Left colon (tissue), 2 donors: ENCODE measurements around the gene MISP. TPM values are rescaled to one million over a fixed set of nuclear protein-coding genes. Genes with fewer than 3 reads are reported as not detected.

Experiments
- ATAC-seq: fragments of 200-7000 bp; cut with Tn5 transposase; one replicate; pipeline ENCODE4 v1.9.1; 2020; ENCODE audit warnings: mild to moderate bottlenecking, moderate library complexity
- DNase-seq, 2 donors: peaks; one replicate each; pipeline ENCODE4 v3.0.0-alpha.2; 2020
- intact Hi-C, 2 donors: fragments of 100-400 bp; cut with DNase I in 1 of 2; cut with micrococcal nuclease in 1 of 2; formaldehyde crosslinking; loops; one replicate each; pipeline versions ENCODE4 v1.11.2 to v1.14.0; 2022; cut with DNase I, micrococcal nuclease
- total RNA-seq, 2 donors: library from RNA; stranded (reverse); fragmentation: NEBNext Ultra II Directional; extraction: Animal tissue kit (Norgen Biotek cat#: 25700); gene quantifications; one replicate each; pipeline ENCODE4 v1.2.1, GENCODE V29; 2021
- donor health status: DM: no; HTN: no; CAD: no.
- donor health status: DM: yes; HTN: yes; CAD: no.

MISP gene
- total RNA-seq, 2 donors from 2014 or later, result 414 to 461 TPM

GRCh38 chr19:788983-789700 lies 38.2 kb downstream of the MISP start:
- no peak for DNase-seq
- ATAC-seq, result no peak
- intact Hi-C loops, result no loop called here

GRCh38 chr19:789701-790060 lies 38.8 kb downstream of the MISP start:
- DNase-seq, result no peak
- peak; percentile 47 for ATAC-seq
- intact Hi-C loops, result no loop called here

- no peak for ATAC-seq
- no peak for DNase-seq
- intact Hi-C loops, result no loop called here
Observed at GRCh38 chr19:791007-791566, 40.2 kb downstream of the MISP start.

GRCh38 chr19:791567-792305 lies 40.8 kb downstream of the MISP start:
- intact Hi-C loops, result no loop called here
- ATAC-seq, result no peak
- no peak for DNase-seq

GRCh38 chr19:792306-792885 lies 41.5 kb downstream of the MISP start:
- no peak for ATAC-seq
- DNase-seq, result no peak
- intact Hi-C loops, result no loop called here

- DNase-seq, result peak in 1 of 2 donors; percentile 7
- ATAC-seq, result no peak
- intact Hi-C loops, result no loop called here
Observed at GRCh38 chr19:793806-794205, 42.9 kb downstream of the MISP start.

GRCh38 chr19:795073-795611 lies 44.2 kb downstream of the MISP start:
- ATAC-seq, result no peak
- intact Hi-C loops, result no loop called here
- peak in 1 of 2 donors; percentile 43 for DNase-seq

GRCh38 chr19:795691-796581 lies 45.0 kb downstream of the MISP start:
- no peak for ATAC-seq
- intact Hi-C loops, result no loop called here
- peak in 1 of 2 donors; percentile 39 for DNase-seq

GRCh38 chr19:796692-797527 lies 46.0 kb downstream of the MISP start, which contains the start of gene PTBP1:
Gene PTBP1, plus strand, starts transcription at chr19:797452. Its CDS starts 46 bp downstream, at chr19:797498.
- peak; percentile 76 for ATAC-seq
- DNase-seq, result peak; percentile 99 to 100
- intact Hi-C loops, result no loop called here

- DNase-seq, result peak; percentile 86 to 93
- ATAC-seq, result peak; percentile 58
- intact Hi-C loops, result no loop called here
Observed at GRCh38 chr19:797528-798414, 46.9 kb downstream of the MISP start.

- DNase-seq, result peak; percentile 77 to 84
Observed at GRCh38 chr19:798415-799075, 47.6 kb downstream of the MISP start.

GRCh38 chr19:799076-799881 lies 48.4 kb downstream of the MISP start:
- ATAC-seq, result no peak
- intact Hi-C loops, result no loop called here
- peak; percentile 30 to 39 for DNase-seq

More at GRCh38 chr19:798415-799075, 47.6 kb downstream of the MISP start:
- intact Hi-C loops, result no loop called here
- peak; percentile 45 for ATAC-seq

- DNase-seq (peak; percentile 54 to 57), ATAC-seq (peak; percentile 8)
- intact Hi-C loops, result no loop called here
Observed at GRCh38 chr19:800360-801029, 49.6 kb downstream of the MISP start.

GRCh38 chr19:801030-801860 lies 50.3 kb downstream of the MISP start:
- intact Hi-C loops, result no loop called here
- ATAC-seq, result no peak
- DNase-seq, result peak; percentile 62 to 71
